GM18951 (cell line): ENCODE results near the gene GGPS1.
"Not testable (repeated sequence)": the region's sequence is repeated elsewhere in the genome, so short reads cannot be mapped to it uniquely, and the experiment has no call there.

Source experiments
- POLR2A ChIP-seq: IDR thresholded peaks from 4 replicates; pipeline ENCODE4 v1.6.1; 2011; ENCODE audit warnings: mild to moderate bottlenecking; ENCODE audit not compliant: insufficient read length, insufficient read depth; ENCODE audit errors: extremely low read depth
- in situ Hi-C: fragments of 300-500 bp; cut with MboI; formaldehyde crosslinking; loops from one replicate; pipeline ENCODE4 v1.12.0; 2022; ENCODE audit warnings: low sequenced_read_pairs, mixed read lengths, inconsistent platforms; ENCODE audit not compliant: unreplicated experiment

Gene GGPS1

GRCh38 chr1:235375919-235376605 is 47.7 kb downstream of the GGPS1 start:
- no peak for TF ChIP-seq POLR2A
- in situ Hi-C loops: no loop called here

GRCh38 chr1:235378134-235378735 is 49.9 kb downstream of the GGPS1 start:
- in situ Hi-C loops: not testable (repeated sequence)

DNA sequence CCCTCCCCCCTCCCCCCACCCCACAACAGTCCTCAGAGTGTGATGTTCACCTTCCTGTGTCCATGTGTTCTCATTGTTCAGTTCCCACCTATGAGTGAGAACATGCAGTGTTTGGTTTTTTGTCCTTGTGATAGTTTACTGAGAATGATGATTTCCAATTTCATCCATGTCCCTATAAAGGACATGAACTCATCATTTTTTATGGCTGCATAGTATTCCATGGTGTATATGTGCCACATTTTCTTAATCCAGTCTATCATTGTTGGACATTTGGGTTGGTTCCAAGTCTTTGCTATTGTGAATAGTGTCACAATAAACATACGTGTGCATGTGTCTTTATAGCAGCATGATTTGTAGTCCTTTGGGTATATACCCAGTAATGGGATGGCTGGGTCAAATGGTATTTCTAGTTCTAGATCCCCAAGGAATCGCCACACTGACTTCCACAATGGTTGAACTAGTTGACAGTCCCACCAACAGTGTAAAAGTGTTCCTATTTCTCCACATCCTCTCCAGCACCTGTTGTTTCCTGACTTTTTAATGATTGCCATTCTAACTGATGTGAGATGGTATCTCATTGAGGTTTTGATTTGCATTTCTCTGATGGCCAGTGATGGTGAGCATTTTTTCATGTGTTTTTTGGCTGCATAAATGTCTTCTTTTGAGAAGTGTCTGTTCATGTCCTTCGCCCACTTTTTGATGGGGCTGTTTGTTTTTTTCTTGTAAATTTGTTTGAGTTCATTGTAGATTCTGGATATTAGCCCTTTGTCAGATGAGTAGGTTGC is 53.8 kb downstream of the GGPS1 start:
- in situ Hi-C loops: not testable (repeated sequence)

GRCh38 chr1:235385633-235386032 is 57.3 kb downstream of the GGPS1 start:
- in situ Hi-C loops: not testable (repeated sequence)

GRCh38 chr1:235391874-235392273 is 63.5 kb downstream of the GGPS1 start:
- TF ChIP-seq POLR2A: no peak
- in situ Hi-C loops: no loop called here
